ENCODE data around the gene SLC8A1. TPM values are rescaled to one million over a fixed set of nuclear protein-coding genes. Genes with fewer than 3 reads are reported as not detected.

Gene SLC8A1
- total RNA-seq, 4 donors from 2014 or later: 19.6 to 51.2 (median 31.2) TPM

DNA sequence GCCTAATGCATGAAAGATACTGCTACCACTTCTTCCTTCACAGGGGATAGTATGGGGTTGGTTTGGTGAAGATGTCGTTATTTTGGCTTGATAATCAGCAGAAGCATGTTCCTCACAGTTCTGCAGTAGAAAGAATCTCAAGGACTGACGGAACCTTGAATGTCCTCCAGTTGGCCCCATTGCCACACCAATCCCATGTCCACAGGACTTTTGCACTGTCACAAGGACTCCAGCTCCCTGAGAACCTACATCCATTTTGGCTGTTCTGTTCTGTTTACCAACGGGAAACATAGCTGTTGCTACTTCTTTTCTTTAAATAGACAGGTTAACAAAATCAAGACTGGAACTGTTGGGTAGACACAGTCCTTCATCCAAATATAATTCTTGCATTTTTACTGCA, 270.0 kb downstream of the SLC8A1 start:
- H3K9me3 ChIP-seq: no peaks in the 10 kb centered on the region
- no peak overlapping the region for H3K27ac ChIP-seq
- no peaks in the 10 kb centered on the region for H3K27me3 ChIP-seq
- H3K36me3 ChIP-seq: no peaks in the 10 kb centered on the region
- H3K4me1 ChIP-seq: no peaks in the 10 kb centered on the region
- TF ChIP-seq CTCF (IDR thresholded peaks at IDR 0.05): no peak
- no peak for TF ChIP-seq POLR2A (IDR thresholded peaks at IDR 0.05)
- no peak for DNase-seq
- no peak overlapping the region for H3K4me3 ChIP-seq

- no peak for DNase-seq
- Histone ChIP-seq H3K27ac (no peak overlapping the region), H3K36me3 (no peaks in the 10 kb centered on the region), H3K27me3 (no peaks in the 10 kb centered on the region), H3K4me1 (no peaks in the 10 kb centered on the region), H3K9me3 (no peaks in the 10 kb centered on the region), H3K4me3 (no peak overlapping the region)
- TF ChIP-seq POLR2A (IDR thresholded peaks at IDR 0.05): no peak
- no peak for TF ChIP-seq CTCF (IDR thresholded peaks at IDR 0.05)
These were observed 272.1 kb downstream of the SLC8A1 start for GRCh38 chr2:40179801-40180200.

DNA sequence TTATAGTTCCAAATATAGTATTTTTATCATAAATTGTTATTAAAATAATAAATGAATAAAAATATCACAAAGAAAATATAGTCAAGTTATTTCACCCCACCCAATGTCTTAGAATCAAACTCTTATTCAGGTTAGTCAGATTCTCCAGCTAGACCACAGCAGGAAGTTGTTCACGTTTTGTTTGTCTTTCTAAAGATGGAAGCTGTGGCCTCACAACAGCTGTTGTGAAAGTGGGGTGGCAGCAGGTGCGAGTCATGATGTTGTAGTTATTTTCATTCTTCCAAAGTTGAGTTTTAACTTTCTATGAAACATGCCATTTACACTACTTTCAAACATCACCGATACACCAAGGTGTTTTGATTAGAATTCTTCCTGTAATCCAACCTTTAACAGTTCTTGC, 272.9 kb downstream of the SLC8A1 start:
- Histone ChIP-seq H3K4me3 (no peak overlapping the region), H3K36me3 (no peaks in the 10 kb centered on the region), H3K27me3 (no peaks in the 10 kb centered on the region), H3K9me3 (no peaks in the 10 kb centered on the region), H3K27ac (no peak overlapping the region), H3K4me1 (no peaks in the 10 kb centered on the region)
- DNase-seq: no peak
- TF ChIP-seq CTCF (IDR thresholded peaks at IDR 0.05) (no peak), POLR2A (IDR thresholded peaks at IDR 0.05) (no peak)

DNA sequence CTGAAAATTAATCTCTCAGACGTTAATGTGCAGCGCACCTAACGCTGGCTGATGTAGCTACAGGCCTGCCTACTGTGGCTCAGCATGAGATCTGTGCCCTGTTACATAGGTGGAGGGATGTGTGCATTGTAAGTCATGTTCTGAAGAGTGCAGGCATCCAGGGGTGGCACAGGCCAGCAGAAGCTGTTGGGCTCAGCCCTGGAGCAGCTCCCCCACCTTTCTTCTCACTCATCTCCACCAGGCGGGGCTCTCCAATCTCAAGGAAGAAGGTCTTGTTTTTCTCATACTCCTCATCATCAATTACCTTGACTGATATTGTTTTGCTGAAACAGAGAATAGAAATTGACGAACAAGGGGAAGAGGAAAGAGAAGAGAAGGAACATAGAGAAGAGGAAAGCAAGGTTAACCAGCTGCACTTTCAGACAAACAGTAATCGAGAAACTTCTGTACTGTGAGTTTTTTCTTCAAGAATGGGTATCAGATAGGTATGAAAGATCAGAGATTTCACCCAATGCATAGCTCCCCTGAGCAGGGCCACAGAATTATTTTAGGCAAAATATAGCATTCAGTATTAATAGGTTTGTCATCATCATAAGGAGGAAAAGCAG, 273.6 kb downstream of the SLC8A1 start:
- Histone ChIP-seq H3K27me3 (no peaks in the 10 kb centered on the region), H3K9me3 (no peaks in the 10 kb centered on the region), H3K4me1 (no peaks in the 10 kb centered on the region), H3K36me3 (no peaks in the 10 kb centered on the region), H3K27ac (no peak overlapping the region), H3K4me3 (no peak overlapping the region)
- DNase-seq: no peak
- TF ChIP-seq CTCF (IDR thresholded peaks at IDR 0.05): no peak
- TF ChIP-seq POLR2A (IDR thresholded peaks at IDR 0.05): no peak

- H3K36me3 ChIP-seq: no peaks in the 10 kb centered on the region
- TF ChIP-seq POLR2A (IDR thresholded peaks at IDR 0.05) (no peak), CTCF (IDR thresholded peaks at IDR 0.05) (no peak)
- no peak for DNase-seq
- H3K27ac ChIP-seq: no peak overlapping the region
- no peaks in the 10 kb centered on the region for H3K27me3 ChIP-seq
- no peaks in the 10 kb centered on the region for H3K4me1 ChIP-seq
- no peak overlapping the region for H3K4me3 ChIP-seq
- no peaks in the 10 kb centered on the region for H3K9me3 ChIP-seq
These were observed 274.5 kb downstream of the SLC8A1 start for GRCh38 chr2:40177366-40177765.

GRCh38 chr2:40173276-40173675, 278.6 kb downstream of the SLC8A1 start:
- TF ChIP-seq CTCF (IDR thresholded peaks at IDR 0.05) (no peak), POLR2A (IDR thresholded peaks at IDR 0.05) (no peak)
- Histone ChIP-seq H3K36me3 (no peaks in the 10 kb centered on the region), H3K27ac (no peak overlapping the region), H3K4me1 (no peaks in the 10 kb centered on the region), H3K9me3 (no peaks in the 10 kb centered on the region), H3K27me3 (no peaks in the 10 kb centered on the region), H3K4me3 (no peak overlapping the region)
- DNase-seq: no peak

All from Peyer's patch (tissue), 4 donors.